Measurements from ENCODE around the gene KLF13.

KLF13 gene

DNA sequence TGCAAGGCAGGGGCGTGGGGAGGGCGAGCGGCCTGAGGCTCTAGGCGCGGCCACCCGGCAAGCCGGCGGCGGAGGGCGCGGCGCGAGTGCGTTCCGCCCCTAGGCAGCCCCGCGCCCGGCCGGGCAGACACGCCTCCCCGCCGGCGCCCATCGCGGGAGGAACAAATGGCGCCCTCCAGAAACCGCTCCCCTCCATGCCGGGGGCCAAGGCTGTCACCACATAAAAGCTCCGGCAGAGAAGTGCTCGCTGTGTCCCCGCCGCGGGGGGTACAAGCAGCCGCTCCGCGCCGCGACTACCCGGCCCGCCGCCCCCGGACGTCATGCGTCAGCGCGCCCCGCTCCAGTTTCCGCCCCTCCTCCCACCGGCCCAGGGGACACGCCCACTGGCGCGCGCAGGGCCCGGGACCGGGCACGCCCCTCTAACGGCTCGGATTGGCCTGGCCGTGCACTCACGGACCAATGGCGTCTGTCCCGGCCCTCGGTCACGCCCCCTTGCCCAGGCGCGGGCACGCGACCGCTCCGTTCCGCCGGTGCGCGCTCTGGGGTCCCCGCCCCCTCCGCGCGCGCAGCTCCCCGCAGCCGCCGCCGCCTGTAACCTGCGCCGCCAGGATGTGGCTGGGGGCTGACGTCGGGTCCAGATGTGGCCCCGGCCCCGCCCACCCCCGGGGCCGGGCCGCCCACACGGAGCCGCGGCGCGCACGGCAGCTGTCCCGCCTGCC lies at the start of gene KLF13:
TSS of gene KLF13 (plus strand) at position 680 of the 719 bp plus-strand sequence. CDS start 378 bp downstream, outside the sequence.
- DNase-seq (ENCODE audit: low read depth, low spot score): peak; percentile 98

DNA sequence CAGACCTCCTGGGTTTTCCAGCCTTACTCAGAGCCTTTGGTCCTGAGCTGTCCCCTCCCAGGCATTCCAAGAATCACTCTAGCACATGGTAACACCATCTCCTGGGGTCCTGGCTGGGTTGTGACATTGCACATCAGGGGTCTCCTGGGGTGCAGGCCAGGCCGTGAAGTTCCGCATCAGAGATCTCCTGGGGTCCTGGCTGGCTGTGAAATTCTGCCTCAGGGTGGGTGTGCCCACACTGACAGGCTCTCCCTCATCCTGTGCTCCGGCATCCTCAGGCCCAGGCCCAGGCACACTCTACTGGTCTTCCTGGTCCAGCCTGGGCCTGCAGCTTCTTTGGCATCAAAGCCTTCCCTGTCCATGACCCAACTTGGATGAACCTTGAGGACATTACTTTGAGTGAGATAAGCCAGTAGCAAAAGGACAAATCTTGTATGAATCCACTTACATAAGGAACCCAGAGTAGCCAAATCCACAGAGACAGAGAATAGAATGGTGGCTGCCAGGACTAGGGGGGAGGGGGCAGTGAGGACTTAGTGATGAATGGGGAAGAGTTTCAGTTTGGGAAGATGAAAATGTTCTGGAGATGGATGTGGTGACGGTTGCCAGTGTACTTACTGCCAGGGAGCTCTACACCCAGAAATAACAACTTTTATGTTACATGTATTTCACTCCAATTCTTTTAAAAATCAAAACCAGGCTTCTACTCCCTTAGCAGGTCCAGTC lies 49.1 kb upstream of the KLF13 start:
- no peak for DNase-seq (ENCODE audit: low read depth, low spot score)

DNA sequence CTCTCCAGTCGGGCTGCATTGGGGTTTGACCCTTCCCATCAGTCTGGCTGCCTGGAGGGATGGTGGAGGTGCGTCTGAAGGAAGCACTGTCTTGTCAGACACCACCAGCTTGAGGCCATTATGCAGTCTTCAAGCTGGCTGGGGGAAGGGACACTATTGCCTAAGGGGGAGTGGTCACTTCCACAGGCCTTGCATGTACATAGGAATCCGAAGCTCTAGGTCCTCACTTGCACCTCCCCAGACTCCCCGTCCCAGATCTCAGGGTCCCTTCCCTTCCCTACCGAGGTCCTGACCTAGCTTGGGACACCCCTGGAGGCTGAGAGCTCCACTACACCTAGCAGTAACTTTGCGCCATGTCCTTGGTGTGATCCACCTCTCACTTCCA lies 48.6 kb upstream of the KLF13 start:
- DNase-seq (ENCODE audit: low read depth, low spot score): no peak

DNA sequence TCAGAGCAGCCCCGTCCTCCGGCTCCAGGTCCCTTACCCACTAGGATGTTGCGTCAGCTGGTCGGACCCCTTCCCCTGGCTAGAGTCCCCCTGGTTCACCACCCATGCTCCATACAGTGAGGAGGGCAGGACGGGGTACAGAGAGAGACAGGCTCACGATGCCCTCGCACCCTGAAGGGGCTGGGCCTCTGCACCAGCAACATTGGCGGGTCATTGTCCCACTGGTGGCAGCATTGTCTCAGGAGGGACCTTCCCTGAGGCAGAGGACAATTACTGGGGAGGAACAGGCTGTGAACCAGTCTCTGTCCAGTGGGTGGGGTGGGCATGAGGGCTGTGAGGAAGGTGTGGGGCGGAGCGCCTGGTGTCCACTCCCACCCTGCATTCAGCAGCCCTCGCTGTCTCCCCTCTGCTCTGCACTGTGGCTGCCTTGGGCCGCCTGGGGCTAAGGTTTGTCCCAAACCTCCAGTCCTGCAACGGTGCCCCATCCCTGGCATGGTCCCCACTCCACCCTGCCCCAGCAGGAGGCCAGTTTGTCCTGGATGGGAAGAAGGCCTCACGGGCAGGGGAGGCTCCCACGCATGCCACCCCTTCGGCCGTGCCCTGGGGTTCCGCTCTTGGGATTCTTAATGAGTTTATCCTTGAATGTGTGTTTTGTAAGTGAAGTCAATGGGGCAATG lies 48.0 kb upstream of the KLF13 start:
- DNase-seq (ENCODE audit: low read depth, low spot score): no peak

DNA sequence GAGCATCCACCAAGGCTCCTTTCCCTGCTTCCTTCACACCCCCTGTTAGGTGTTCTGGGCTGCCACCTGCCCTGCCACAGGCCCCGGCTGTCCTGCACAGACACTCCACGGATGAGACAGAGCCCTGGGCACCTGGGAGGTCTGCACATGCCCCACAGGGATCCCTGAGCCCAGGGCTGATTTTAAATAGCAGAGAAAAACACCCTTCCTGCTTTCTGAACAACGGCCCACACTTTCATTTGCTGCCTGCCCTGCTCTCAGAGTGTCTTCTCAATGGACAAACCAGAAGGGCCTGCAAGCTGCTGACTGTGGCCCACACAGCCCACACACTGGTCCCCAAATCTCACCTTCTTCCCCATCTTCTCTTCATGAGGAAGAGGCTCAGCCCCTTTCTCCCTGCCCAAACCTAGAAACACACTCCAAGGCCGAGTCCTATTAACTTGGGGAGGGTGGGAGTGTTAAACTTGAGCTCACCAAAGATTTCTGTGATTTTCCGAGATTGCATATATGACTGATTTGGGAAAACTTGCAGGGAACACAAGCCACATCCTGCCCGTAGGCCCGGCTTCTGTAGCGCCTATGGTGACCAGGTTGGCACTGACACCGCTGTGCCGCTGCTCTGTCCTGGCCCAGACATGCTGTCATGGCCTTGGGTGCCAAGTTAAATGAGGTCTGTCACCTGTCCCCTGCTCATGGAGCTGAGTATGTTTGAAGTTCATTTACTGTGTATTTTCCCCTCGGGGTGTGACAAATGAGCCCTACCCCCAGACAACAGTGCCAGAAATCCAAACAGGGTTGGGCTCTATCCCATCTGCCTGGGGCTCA lies 47.2 kb upstream of the KLF13 start:
- DNase-seq (ENCODE audit: low read depth, low spot score): no peak

DNA sequence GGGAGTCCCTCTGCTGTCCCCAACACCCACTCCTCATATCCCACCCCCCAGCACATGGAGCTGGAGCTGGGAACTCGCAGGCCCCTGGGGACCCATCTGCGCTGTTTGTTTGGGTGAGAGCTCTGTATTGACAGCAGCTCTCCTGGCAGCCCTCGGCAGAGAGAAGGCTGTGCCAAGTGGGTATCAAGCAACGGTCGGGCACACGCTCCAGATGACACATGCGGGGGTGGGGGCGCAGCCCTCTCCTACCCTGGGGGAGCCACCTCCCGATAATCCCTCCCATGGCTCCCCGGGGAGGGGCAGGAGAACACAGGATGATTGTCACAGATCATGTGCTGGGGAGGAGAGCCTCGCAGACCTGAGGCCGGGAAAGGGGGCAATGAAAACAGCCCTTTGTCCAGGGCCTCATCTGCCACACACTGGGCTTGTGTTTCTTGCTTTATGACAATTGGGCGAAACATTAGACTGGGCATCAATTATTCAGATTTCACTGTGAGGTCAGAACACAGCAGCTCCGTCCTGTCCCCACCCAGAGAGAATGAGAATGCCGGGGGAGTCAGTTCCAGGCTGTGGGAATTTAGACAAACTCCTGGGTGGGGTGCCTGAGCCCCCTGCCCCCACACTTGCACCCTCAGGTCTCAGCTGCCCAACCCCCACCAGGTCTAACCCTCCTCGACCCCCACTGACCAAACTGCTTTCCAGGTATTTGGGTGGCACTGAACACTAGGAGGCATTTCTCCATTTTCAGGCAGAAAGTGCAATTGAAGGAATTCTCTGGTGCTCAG lies 46.4 kb upstream of the KLF13 start:
- no peak for DNase-seq (ENCODE audit: low read depth, low spot score)

DNA sequence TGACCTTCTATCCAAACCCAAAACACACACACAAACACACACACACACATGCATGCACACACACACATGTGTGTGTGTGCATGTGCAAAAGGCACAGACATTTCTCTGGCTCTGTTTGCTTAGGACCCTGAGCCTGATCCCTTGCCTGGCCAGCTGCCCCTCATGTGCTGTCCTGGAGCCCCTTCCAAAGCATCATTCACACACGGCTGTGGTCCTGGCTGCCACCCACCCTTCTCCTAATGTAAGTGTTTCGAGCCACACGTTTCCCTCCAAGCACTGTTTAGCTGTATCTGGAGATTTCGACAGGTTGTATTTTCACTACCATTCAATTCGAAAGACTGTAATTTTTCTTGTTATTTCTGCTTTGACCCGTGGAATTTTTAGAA lies 45.8 kb upstream of the KLF13 start:
- DNase-seq (ENCODE audit: low read depth, low spot score): no peak

DNA sequence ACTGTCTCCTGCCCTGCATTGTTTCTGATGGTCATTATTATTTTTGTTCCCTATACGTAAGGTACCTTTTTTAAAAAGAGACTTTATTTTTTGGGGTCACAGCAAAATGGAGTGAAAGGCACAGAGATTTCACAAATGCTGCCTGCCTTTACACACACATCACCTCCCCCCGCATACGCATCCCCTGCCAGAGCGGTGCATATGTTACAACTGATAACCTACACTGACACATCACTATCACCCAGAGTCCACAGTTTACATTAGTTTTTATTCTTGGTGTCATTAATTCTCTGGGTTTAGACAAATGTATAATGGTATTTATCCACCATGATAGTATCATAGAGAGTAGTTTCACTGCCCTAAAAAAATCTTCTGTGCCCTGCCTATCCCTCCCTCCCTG lies 43.6 kb upstream of the KLF13 start:
- no peak for DNase-seq (ENCODE audit: low read depth, low spot score)

DNA sequence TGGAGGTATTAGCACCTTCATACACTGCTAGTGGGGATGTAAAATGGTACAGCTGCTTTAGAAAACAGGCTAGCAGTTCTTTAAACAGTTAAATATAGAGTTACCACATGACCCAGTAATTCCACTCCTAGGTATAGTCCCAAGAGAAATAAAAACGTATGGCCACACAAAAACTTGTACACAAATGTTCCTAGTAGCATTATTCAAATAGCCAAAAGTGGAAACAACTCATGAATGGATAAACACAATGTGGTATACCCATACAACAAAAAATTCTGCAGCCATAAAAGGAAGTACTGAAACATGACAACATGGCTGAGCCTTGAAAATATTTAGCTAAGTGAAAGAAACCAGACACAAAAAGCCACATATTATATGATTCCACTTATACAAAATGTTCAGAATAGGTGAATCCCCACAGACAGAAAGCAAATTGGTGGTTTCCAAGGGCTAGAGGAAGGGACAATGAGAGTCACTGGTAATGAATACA lies 40.8 kb upstream of the KLF13 start:
- DNase-seq (ENCODE audit: low read depth, low spot score): no peak

DNA sequence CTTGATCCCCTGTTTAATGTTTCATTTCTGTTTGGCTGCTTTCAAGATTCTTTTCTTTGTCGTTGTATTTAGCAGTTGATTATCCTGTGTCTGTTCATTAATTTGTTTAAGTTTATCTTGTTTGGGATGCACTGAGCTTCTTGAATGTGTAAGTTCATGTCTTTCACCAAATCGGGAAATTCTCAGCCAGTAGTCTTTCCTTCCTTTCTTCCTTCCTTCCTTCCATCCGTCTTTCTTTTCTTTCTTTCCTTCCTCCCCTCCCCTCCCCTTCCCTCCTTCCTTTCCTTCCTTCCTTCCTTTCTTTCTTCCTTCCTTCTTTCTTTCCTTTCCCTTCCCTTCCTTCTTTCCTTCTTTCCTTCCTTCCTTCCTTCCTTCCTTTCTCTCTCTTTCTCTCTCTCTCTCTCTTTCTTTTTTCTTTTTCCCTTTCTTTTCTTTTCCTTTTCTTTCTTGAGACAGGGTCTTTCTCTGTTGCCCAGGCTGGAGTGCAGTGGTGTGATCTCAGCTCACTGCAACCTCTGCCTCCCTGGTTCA lies 35.5 kb upstream of the KLF13 start:
- no peak for DNase-seq (ENCODE audit: low read depth, low spot score)

DNA sequence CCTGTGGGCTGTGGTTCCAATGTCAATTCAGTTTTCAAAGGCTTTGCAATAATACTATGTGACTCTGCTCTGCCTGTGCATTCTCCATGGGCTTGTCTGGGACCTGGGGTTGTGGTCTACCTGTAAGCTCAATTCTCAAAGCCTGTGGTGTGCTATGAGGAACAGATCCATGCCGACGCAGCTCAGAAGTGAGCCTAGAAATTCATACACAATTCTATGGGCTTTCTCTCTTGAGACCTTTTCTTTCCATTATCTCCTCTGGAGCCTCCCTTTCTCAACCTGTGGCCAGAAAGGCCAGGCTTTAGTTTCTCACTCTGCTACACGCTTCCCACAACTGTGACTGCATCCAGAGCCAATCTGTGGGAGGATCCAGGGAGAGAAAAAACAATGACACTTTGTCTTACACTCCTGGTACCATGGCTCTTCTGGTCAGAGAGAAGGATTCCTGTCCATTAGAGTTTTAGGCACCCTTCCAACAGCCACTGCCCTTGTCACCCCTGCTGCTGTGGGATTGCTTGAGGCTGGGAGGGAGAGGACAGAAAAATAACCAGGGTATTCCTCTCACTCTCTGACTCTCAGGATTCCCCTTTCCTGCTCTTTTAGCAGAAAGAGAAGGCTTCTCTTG lies 34.1 kb upstream of the KLF13 start:
- no peak for DNase-seq (ENCODE audit: low read depth, low spot score)

DNA sequence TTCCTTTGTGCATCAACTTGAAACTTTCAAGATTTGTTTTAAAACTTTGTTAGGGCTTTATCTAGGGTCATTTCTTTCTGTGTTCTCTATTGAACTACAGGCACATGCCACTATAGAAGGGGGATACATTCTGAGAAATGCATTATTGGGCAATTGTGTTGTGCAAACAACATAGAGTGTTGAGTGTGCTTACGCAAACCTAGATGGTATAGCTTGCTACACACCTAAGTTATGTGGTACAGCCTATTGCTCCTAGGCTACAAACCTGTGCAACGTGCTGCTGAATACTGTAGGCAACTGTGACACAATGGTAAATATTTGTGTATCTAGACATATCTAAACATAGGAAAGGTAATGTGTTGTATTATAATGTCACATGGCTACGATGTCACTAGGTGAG lies 33.0 kb upstream of the KLF13 start:
- no peak for DNase-seq (ENCODE audit: low read depth, low spot score)

DNA sequence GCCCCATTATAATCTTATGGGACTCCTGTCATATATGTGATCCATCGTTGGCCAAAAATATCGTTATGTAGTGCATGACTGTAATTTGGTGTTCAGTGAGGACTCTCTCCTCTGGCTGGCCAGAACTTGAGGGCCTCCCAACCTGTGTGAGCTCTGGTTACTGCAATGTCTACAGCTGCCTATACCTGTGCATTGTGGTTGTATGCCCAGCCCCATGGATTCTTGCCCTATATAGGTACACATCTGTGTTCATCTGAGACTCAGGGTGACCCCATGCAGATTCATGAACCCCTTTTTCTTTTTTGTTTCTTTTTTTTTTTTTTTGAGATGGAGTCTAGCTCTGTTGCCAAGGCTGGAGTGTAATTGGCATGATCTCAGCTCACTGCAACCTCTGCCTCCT lies 32.6 kb upstream of the KLF13 start:
- no peak for DNase-seq (ENCODE audit: low read depth, low spot score)

DNA sequence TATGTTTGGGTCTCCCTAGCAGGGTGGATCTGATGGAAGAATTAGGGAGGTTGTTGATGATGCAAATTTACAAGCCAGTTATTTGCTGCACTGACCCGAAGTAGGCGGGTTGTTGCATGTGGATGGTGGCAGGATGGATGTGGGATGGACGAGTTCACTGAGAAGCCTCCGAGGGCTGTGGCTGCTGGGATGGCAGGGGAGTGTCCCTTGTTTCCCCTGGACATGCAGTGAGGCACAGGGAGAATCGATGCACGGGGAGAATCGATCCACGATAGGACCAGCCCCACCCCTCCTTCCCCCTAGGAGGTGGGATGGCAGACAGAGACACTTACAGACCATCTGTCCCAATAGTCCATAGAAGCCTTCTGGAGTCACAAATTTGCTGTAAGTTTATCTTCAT lies 31.0 kb upstream of the KLF13 start:
- no peak for DNase-seq (ENCODE audit: low read depth, low spot score)

DNA sequence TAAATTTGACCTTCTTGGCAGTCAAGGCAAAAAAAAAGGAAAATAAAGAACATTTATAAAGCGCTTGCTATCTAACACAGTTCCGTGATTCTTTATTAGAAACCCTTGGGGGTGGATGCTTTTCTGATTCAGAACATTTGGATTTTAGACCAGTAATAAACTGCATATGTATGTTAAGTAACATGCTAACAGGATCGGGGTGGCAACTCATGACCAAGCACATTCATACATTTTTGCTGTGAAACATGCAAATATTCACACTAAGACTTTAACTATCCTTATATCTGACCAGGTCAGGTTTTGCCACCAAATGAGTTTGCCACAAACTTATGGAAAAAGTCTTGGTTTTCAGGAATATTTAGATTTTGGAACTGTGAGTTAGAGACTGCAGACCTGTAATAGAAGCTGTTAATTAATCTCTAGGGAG lies 30.4 kb upstream of the KLF13 start:
- no peak for DNase-seq (ENCODE audit: low read depth, low spot score)

DNA sequence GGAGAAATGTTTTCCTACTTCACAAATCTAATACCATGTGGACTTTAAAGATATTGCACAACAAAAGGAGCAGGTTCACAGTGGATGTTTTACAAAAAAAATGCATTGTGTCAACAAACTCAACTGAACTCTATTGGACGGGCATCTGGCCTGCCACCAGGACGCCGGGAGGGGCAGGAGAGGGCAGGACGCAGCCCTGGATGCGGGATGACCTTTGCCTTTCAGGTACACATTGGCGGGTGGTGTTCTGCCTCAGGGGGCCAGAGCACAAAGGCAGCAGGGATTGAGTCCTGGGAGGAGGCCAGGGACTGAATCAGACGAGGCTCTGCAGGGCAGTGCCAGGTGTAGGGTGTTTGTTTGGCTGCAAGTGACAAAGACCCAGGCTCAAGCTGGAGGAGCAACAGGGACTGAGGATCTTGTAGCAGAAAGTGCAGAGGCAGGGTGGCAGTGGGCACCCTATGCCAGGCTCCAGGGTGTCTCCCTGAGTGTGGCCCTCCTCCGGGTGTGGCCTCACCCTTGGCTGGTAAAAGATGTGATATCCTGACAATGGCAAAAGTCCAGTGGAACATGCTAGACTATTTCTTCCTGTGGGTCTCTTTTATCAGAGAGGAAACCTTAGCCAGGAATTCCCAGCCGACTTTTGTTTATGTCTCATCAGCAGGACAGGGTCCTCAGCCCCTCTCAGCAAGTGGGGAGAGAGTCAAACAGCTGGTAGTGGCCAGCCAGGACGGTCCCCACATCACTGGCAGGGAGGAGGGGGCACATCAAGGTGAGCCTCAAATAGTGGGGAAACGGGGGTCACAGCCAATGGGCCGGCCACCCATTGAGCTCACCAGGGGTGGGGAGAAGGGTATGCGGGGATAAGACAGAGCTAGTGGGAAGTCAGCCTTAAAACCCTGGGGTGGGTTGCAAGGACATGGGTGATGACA lies 29.7 kb upstream of the KLF13 start:
- no peak for DNase-seq (ENCODE audit: low read depth, low spot score)

DNA sequence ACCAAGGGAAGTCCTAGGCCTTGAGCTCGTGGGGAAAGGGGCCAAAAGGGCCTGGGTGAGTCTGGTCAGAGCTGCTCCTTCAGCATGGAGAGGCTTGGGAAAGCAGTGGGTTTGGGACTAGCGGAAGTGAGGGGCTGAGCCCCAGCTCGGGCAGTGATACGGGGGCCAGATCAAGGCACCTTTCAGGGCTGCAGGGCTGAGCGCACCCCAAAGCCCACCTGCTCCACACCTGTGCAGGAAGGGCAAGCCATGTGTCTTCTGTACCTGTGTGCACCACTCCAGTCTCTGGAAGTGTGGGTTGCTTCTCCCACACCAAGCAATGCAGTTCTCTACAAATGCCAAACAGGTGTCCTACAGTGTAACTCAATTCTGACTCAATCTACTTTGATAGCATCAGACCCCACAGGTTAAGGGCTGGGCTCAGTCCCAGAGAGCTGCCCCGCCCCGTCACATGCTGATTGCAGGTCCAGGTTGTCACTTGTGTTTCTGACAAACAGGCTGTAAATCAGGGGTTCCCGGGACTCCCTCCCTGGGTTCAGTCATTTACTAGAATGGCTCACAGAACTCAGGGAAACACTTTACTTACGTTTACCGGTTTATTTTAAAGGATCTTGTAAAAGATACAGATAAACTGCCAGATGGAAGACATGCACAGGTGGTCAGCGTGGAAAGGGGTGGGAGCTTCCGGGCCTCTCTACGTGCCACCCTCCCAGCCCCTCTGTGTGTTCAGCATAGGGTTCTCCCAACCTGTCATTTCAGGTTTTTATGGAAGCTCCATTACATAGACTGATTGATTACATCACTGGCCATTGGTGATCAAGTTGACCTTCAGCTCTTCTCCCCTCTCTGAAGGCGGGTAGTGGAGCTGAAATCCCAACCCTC lies 28.8 kb upstream of the KLF13 start:
- no peak for DNase-seq (ENCODE audit: low read depth, low spot score)

DNA sequence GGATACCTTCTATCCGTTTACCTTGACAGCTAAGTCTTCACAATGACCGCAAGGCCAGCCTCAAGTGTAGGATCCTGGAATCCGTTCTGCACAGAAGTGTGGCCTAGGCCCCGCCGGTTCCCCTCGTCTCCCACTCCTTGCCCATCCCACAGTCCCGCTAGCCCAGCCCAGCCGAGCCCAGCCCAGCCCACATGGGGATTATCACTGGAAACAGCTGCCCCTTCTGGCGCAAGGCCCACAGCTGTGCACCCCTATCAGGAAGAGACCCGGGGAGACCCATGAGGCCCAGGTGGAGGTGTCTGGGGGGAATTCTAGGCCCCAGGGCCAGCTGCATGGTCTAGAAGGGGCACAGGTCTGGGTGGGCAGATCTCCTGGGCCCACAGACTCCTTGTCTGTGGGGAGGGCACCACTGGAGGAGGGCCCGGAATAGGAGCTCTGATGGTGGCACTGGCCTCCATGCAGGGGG lies 27.9 kb upstream of the KLF13 start:
- DNase-seq (ENCODE audit: low read depth, low spot score): no peak

Data from activated naive CD8-positive, alpha-beta T cell treated with anti-CD3 and anti-CD28 coated beads, Interleukin-2, amount 50 U/mL, for 16 hours (primary cell).